ENCODE results near the gene HNRNPUL2. TPM values are rescaled to one million over a fixed set of nuclear protein-coding genes. Genes with fewer than 3 reads are reported as not detected.

Gene HNRNPUL2
- total and polyA plus RNA-seq, 9 of the 15 experiments (the other 6 are each of a cell fraction or from before 2014, with no cell fraction given): 0.89 to 44.3 (median 15.2) TPM

- no peak for TF ChIP-seq ZNF274 (IDR thresholded peaks at IDR 0.05; ENCODE audit: borderline replicate concordance, low read depth, low read length)
- TF ChIP-seq FOXJ2 (tag; IDR thresholded peaks at IDR 0.05): no peak
- no peak for TF ChIP-seq SETDB1 (IDR thresholded peaks at IDR 0.05; ENCODE audit: low read length)
- TF ChIP-seq ZNF197 (CRISPR knock-in tag; IDR thresholded peaks at IDR 0.05; ENCODE audit: low read depth): no peak
- TF ChIP-seq ERF (CRISPR knock-in tag; IDR thresholded peaks at IDR 0.05): 0 out of 2 replicates have a peak, but pooled peaks have one; percentile 41
- TF ChIP-seq PRDM10 (IDR thresholded peaks at IDR 0.05; ENCODE audit: partially characterized antibody): peak; percentile 55
- no peak for TF ChIP-seq TAL1 (IDR thresholded peaks at IDR 0.05)
- no peak for TF ChIP-seq FOSL1 (tag; conservative IDR thresholded peaks at IDR 0.05)
- no peak for TF ChIP-seq NUFIP1 (IDR thresholded peaks at IDR 0.05; ENCODE audit: partially characterized antibody)
- no peak for TF ChIP-seq PCBP1 (IDR thresholded peaks at IDR 0.05; ENCODE audit: low read depth, low read length, poor library complexity, severe bottlenecking)
- no peak for TF ChIP-seq TRIM24 (IDR thresholded peaks at IDR 0.05)
- no peak for TF ChIP-seq ZNF347 (CRISPR knock-in tag; IDR thresholded peaks at IDR 0.05; ENCODE audit: low read depth)
- no peak for TF ChIP-seq ZBTB7A (IDR thresholded peaks at IDR 0.05; ENCODE audit: borderline replicate concordance, control insufficient read depth, low read depth, low read length)
- no peak for TF ChIP-seq HNRNPL (IDR thresholded peaks at IDR 0.05; ENCODE audit: low read depth, low read length)
- TF ChIP-seq CC2D1A (IDR thresholded peaks at IDR 0.05): no peak
- TF ChIP-seq ARID3A (IDR thresholded peaks at IDR 0.05; ENCODE audit: borderline replicate concordance, low read depth, low read length): peak; percentile 43; the same call in 1 of the 2 replicates
- TF ChIP-seq HDGF (IDR thresholded peaks at IDR 0.05): no peak; the same call in 1 of the 2 replicates
- TF ChIP-seq ZNF583 (CRISPR knock-in tag; IDR thresholded peaks at IDR 0.05): no peak
- no peak for TF ChIP-seq ZNF764 (CRISPR knock-in tag; IDR thresholded peaks at IDR 0.05; ENCODE audit: low read depth)
- TF ChIP-seq EGR1 (conservative IDR thresholded peaks at IDR 0.05): peak; percentile 58
- no peak for TF ChIP-seq ZNF282 (CRISPR knock-in tag; IDR thresholded peaks at IDR 0.05)
- TF ChIP-seq ZFP30 (CRISPR knock-in tag; IDR thresholded peaks at IDR 0.05; ENCODE audit: borderline replicate concordance): no peak
- TF ChIP-seq ZNF239 (CRISPR knock-in tag; IDR thresholded peaks at IDR 0.05): no peak
- TF ChIP-seq CCNT2 (IDR thresholded peaks at IDR 0.05; ENCODE audit: borderline replicate concordance, extremely low read depth, insufficient read length, low read depth, low read length): no peak
- no peak for TF ChIP-seq ZNF717 (CRISPR knock-in tag; IDR thresholded peaks at IDR 0.05)
- 0 out of 2 replicates have a peak, but pooled peaks have one; percentile 41 for TF ChIP-seq GTF2F1 (IDR thresholded peaks at IDR 0.05; ENCODE audit: low read depth, low read length)
These were observed 26.7 kb upstream of the HNRNPUL2 start, which contains the start of gene ZBTB3 (continued) for GRCh38 chr11:62753736-62754603.
